Daoy (cell line): ENCODE measurements around the gene GPC5. TPM values are rescaled to one million over a fixed set of nuclear protein-coding genes. Genes with fewer than 3 reads are reported as not detected.
"Not testable (repeated sequence)": the region's sequence is repeated elsewhere in the genome, so short reads cannot be mapped to it uniquely, and the experiment has no call there.

ENCODE experiments used
- DNase-seq: peaks from one replicate; pipeline ENCODE4 v3.0.0-alpha.2; 2015; ENCODE audit warnings: low read depth
- total RNA-seq: library from RNA; depleted of rRNA; stranded (reverse); fragments of >200 nt; shearing (Covaris generic); gene quantifications from 2 replicates; pipeline ENCODE4 v1.2.3, GENCODE V29; 2014

The GPC5 gene
- total RNA-seq, 1 experiment from 2014 or later, result 0.06 TPM

- no peak for DNase-seq
Measured at GRCh38 chr13:92739306-92739818, 1340.9 kb downstream of the GPC5 start.

DNA sequence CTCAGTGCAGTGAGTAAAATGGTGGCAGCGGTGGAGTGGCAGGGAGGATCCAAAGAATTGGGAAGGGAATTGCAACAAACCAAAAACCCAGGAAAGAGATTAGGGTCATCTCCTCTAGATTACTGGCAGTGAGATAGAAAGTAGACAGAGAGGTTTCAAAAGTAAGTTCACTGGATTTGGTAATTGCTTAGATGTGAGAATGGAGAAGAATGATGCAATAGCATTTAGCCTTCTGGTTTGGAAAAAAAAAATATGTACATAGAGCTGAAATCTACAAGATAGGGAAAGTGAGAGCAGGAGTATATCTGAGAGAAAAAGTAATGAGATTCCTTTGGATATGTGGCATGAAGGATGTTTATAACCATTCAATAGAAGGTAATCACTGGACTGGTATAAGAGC, 1345.6 kb downstream of the GPC5 start:
- DNase-seq, result no peak

DNA sequence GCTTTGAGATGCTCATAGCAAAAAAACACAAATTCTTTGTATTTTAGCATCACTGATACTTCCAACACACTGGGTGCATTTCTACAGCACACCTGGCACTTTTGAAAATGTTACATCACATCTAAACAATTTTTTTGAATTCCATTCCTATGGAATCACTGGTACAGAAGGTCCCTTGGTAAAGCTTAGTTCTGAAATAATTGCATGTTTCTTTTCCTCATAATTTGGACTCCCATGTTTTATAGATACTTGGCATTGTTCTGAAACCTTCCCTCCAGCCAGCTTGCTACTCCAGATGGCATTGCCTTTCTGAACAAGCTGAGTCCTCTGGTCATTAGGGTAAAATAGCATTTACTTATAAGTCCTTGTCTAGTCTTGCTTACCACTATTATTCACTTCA, 1346.8 kb downstream of the GPC5 start:
- no peak for DNase-seq

- DNase-seq, result not testable (repeated sequence)
Measured at GRCh38 chr13:92752705-92753104, 1354.3 kb downstream of the GPC5 start.

DNA sequence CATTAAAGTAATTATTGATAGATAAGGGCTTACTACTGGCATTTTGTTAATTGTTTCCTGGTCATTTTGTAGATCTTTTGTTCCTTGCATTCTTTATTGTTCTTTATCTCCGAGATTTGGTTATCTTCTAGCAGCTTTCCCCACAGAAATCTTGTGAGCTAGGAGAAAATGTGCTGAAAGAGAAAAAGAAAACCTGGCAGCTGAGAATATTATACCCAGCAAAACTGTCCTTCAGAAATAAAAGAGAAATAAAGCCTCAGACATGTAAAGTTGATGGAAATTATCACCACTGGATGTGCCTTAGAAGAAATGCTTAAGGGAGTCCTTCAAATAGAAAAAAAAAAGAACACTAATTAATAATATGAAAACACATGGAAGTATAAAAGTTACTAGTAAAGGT, 1363.3 kb downstream of the GPC5 start:
- no peak for DNase-seq

DNA sequence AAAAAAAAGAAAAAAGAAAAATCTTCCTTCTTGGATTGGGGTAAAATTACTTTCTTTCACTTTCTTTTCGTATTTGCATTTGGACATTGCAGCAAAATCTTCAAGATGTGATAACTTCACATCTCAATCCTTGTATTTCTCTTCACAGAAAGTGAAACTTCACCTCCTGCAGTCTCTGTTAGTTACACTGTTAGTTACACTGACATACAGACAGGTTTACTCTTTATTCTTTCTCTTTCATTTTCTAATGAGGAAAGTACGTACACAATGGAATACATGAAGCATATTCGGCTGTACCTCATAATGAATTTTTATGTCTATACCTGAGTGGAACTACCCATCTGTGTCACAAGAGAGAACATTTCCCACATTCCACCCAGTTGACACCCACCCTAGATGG, 1369.0 kb downstream of the GPC5 start:
- no peak for DNase-seq

DNA sequence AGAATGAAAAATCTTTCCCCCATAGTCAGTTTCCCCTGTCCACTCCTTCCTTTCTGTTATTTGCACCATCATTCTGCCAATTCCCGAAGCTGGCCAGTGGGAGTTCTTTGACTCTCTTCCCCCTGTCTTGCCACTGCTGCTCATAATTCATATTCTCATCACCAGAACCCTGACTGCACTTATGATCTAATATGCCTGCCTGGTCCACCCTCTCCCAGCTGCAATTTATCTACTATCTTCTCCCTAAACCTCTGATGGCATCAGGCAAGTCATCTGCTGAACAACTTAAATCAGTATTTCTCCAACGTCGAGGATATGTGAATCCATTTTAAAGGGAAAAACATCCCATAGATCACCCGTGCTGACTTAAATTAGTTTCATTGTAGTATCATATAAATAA, 1370.2 kb downstream of the GPC5 start:
- no peak for DNase-seq

GRCh38 chr13:92769046-92769445, 1370.6 kb downstream of the GPC5 start:
- no peak for DNase-seq

GRCh38 chr13:92775658-92776057, 1377.2 kb downstream of the GPC5 start:
- no peak for DNase-seq

- DNase-seq, result no peak
Measured at GRCh38 chr13:92781965-92782690, 1383.7 kb downstream of the GPC5 start.

GRCh38 chr13:92802776-92803175, 1404.4 kb downstream of the GPC5 start:
- no peak for DNase-seq

DNA sequence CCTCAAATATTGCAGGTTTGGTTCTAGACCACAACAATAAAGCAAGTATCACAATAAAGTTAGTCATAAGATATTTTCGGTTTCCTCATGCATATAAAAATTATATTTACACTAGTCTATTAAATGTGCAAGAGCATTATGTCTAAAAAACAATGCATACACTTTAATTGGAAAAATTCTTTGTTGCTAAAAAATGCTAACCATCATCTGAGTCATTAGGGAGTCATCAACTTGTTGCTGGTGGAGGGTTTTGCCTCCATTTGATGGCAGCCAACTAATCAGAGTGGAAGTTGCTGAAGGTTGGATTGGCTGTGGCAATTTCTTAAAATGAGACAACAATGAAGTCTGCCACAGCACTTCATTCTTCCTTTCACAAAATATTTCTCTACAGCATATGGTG, 1405.9 kb downstream of the GPC5 start:
- no peak for DNase-seq

GRCh38 chr13:92804926-92805325, 1406.5 kb downstream of the GPC5 start:
- no peak for DNase-seq

DNA sequence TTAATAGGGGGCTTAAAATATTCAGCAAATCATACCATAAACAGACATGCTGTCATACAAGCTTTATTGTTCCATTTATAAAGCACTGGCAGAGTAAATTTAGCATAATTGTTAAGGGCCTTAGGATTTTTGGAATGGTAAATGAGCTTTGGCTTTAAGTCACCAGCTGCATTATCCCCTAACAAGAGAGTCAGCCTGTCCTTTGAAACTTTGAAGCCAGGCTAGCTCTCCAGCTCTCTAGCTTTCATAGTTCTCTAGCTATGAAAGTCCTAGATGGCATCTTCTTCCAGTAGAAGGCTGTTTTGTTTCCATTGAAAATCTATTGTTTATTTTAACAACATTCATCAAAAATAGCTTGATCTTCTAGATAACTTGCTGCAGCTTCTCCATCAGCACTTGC, 1407.3 kb downstream of the GPC5 start:
- DNase-seq, result no peak

GRCh38 chr13:92806215-92806614, 1407.8 kb downstream of the GPC5 start:
- DNase-seq, result no peak

DNA sequence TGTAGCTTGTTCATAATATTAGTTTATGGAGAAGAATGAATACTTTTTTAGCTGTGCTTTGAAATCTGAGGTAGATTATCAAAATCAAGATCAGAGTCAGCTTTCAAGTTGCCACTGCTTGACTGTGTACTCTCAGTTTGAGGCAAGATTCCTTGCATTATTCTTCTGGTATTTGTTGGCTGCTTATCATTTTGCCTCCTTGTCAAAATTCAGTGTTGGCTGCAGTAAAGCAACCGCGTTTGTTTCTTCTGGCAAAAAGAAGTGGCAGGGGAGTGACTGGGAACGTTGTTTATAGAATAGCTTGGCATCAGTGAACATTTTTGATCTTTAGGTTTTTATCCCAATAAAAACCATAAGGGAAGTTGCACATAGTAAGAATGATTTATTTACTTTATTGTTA, 1408.9 kb downstream of the GPC5 start:
- no peak for DNase-seq

- no peak for DNase-seq
Measured at GRCh38 chr13:92807966-92808365, 1409.5 kb downstream of the GPC5 start.

GRCh38 chr13:92821324-92821723, 1422.9 kb downstream of the GPC5 start:
- no peak for DNase-seq

- no peak for DNase-seq
Measured at GRCh38 chr13:92823059-92823458, 1424.6 kb downstream of the GPC5 start.

DNA sequence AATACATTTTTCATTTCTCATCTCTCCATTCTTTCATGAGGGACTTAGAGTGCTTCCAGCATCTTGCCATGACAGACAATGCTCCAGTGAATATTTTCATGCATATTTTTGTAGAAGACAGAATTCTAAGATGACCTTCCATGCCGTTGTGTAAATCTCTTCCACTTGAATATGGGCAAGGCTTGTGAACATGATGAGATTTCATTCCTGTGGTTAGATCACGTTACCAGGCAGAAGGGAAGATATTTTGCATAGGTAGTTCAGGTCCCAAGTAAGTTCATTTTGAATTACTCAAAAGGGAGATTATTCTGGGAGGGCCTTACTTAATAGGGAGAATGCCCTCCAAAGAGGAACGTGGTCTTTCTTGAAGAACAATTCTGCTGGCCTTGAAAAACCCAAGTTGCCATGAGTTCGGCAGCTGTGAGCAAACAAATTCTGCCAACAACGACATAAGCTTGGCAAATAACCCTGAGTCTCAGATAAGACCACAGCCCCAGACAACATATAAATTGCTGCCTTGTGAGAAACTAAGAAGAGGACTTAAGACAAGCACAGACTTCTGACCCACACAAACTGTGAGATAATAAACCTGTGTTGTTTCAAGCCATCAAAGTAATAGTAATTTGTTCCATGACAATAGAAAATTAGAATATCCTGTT, 1427.6 kb downstream of the GPC5 start:
- DNase-seq, result no peak

DNA sequence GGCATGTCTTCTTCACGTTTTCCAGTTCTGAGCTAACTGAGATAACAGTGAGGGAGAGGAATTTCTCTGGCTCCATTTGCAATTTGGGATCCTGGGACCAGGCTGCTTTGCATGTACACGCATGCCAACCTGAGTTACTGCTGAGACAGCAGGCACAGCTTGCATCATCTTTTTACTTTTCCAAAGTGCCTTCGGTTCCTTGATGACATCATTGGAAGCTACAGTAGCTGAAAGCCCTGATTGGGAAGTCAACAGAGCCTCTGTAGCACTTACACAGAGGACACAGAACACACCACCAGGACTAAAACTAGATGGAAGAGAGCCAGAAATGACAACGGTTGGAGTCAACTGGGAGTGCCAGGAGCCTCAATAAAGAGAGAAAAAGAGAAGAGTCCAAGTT, 1429.1 kb downstream of the GPC5 start:
- DNase-seq, result no peak

DNA sequence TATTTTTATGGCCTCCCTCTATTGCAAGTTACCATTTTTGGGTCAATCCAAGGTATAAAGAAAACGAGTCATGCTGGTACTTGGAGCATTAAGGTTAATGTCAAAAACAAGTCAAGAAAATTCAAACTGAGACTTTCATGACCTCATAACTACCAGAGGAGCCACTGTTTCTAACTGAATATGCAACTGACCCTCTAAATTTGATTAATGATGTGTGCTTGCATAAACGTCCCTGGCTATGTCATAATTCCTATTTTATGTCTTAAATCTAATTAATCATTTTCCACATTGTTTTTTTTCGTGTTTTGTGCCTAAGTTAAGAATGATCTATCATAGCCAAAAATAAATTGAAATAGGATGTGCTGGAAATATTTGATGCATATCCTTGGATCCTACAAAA, 1431.5 kb downstream of the GPC5 start:
- DNase-seq, result no peak

GRCh38 chr13:92830821-92831220, 1432.4 kb downstream of the GPC5 start:
- DNase-seq, result no peak
